Epithelial cell of prostate (primary cell): ENCODE results near the gene MAL.

Source experiments
- DNase-seq: peaks from one replicate; pipeline ENCODE4 v3.0.0-alpha.2; 2011; ENCODE audit warnings: low read depth, low spot score
- H3K27ac ChIP-seq: fragments of 450-650 bp; 2 replicates; pipeline ENCODE4 v1.5.1; 2017; ENCODE audit warnings: mild to moderate bottlenecking

Gene MAL

DNA sequence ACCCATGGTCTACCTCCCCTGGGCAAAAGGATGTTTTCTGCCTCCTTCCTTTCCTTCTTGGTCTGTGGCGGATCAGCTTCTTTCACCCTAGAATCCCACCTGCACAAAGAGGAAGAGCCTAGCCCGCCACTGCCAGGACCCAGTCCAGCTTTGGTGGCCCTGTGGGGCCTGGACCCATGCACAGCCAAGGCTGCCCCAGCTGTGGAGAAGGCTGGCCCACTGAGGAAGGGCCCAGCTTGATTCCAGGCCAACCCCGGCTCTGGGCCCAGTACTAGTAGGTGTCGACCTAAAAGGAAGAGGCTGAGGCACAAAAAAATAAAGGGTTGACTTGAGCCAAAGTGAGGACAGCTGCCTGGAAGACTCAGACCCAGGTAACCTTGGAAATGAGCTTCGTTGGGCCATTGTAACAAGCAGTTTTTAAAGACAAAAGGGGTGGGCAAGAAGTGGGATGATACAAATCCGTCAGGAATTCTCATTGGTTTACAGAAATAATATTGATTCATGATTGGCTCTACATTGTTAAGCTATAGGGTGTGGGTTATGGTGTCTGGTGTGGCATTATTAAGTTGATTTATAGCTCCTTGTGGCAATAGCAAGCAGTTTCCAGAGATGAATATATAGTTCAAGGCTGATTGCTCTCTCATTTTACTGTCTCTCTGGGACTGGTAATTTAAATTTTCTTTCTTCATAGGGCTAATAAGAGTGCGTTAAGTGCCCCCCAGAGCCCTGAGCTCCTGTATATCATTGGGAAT is 29.8 kb upstream of the MAL start:
- H3K27ac ChIP-seq: no peak overlapping the region
- no peak for DNase-seq

DNA sequence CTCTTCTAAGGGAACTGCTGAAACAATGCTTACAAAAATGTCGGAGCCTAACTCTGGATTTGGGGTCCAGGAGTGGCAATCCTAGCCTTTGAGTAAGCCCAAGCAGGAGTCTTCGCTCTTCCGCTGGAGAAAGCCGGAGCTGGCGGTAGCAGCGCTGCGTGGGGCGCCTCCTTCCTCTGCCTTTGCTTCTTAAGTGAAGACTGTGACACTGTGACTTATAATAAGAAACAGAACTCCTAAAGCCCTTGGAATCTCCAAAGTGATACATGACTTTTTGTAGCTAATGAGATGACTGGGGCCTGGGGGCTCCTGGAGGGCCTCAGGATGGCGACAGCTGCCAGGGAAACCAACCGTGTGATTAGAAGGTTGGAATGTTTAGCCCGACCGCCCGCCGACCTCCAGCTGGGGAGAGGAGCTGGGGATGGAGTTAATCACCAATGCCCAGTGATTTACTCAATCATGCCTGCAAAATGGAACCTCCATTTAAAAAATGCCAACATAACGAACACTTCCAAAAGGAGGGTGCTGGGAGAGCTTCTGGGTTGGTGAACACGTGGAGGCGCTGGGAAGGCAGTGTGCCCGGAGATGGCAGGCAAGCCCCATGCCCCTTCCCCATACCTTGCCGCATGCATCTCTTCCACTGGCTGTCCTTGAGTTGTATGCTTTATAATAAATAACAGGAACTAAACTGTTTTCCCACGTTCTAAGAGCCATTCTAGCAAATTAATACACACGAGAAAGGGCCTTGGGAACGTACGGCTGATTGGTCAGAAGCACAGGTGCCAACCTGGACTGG is 29.0 kb upstream of the MAL start:
- no peak for DNase-seq
- H3K27ac ChIP-seq: no peak overlapping the region

DNA sequence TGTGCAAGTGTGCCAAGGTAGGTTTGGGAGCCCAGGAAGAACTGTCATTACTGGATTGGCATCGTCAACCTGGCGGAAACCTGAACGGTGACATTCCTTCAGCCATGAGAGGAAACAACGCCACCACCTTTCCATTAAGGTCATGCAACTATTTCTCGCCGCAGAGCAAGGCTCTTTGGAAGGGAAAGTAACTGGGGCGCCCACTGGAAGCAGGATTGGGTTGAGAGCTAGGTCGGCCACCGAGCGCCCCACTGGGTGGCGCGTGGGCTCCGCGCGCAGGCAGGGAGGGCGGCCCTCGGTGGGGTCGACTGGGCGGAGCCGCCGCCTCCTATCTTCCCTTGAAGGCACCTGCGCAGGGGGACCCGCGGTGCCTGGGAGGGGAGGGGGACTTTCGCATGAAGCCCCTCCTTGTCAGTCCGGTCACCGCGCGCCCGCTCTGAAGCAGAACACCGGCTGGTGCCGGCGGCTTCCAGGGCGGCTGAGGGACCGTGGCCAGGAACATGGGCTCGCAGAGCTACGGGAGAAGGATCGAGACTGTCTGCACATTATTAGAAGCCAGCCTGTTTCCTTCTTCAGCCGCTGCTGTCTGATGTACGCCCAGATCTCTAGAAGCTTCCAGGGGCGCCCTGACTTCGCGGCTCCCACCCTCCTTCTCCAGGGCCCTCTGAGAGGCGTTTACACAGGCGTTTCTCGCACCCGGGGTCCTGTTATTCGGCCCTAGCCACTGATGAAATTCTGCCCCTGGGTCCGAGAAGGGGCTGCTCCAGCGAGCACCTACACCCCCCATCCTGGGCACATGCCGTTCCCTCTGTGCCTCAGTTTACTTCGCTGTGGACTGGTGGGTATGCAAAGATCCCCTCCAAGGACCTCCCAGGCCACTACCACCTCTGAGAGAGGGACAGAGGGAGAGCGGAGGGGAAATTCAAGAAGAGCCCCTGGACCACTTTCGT is 27.3 kb upstream of the MAL start:
- H3K27ac ChIP-seq: no peak overlapping the region
- DNase-seq: no peak

DNA sequence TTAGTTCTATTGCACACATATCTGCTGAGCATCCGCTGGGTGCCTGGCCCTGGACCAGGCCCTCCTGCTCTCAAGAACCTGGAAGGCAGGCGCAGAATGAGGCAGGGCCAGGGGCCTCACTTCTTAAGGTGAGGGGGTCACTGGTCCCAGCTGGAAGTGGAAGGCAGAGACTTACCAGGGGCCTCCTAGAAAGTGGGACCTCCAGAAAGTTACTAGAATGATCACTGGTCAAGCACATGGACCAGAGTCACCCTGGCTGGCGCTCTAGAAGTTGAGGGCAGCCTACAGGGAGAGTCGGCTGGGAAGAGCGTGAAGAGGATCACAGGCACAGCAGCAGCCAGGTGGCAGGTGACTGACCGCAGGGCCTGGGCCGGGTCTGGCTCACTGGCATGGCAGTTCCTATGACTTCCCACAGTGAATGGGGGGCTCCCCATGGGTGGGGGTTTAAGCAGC is 26.1 kb upstream of the MAL start:
- no peak for DNase-seq
- H3K27ac ChIP-seq: no peak overlapping the region

DNA sequence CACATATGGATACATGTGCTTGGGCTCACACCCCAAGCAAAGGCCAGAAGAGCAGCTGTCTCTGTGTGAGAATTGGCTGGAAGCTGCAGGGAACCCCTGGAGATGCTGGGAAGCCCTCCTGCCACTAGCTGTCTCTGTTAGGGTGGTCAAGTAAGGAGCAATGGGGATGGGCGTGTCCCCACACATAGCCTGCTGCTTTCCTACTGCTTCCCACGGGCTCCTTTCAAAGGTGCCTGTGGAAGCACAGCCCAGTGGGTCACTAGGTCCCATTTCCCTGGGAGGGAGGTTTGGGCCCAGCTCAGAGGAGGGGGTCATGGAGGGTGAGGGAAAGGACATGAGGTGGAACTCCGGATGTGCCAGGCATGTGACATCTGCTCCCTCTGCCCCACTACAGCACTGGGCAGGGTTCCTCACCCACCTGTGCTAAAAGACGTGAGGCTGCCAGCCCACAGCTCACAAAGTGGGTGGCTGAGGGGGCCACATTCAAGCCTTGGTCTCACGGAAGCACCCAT is 24.4 kb upstream of the MAL start:
- no peak overlapping the region for H3K27ac ChIP-seq
- DNase-seq: no peak

DNA sequence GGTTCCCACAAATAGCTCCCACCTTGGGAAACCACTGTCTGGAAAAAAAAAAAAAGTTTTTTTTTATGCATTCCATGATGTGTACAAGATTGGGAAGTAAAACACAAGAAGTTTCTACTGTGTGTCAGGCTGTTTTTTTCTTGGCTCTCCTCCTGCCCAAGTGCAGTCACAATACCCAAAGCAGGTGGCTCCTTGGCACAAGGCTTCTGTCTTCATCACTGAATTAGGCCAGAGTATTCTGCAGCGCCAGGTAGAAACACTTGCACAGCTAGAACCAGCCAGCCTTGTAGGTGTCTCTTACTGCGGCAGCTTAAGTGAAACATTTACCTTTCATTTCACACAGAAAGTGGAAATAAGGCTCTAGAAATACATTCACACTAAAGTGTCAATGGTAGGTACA is 23.8 kb upstream of the MAL start:
- no peak overlapping the region for H3K27ac ChIP-seq
- DNase-seq: no peak

DNA sequence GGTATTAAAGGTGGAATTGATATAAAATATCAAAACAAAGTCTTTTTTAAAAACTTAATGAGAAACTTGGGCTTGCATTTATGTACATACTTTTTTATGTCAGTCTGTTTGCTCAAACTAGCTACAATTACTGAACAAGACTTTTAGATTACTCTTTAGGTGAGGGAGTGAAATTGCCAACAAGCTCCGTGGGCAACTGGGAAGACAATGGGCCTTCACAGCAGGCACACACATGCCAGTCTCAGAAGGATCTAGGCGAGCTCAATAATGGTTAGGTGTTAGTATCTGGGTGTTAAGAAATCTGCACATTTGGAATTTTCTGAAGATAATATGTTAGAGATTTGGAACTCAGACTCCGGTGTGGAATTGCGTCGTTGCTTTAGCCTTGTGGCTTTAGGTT is 23.0 kb upstream of the MAL start:
- no peak for DNase-seq
- no peak overlapping the region for H3K27ac ChIP-seq

DNA sequence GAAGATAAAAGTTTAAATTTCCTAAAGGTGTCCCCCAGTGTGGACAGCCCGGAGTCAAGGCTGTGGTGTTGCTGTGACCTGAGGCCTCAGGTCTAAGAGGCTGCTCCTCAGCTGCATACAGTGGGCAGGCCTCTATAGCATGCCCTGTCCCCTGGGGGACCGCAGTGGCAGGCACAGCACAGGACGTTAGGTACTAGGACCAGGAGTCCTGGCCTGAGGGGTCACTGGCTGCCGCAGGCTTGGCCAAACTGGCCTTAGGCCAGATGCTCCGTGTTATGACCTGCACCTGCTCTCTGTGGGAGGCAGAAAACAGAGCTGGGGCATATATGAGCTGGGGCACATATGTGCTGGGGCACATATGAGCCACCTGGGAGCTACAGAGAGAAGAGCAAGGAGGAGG is 21.2 kb upstream of the MAL start:
- H3K27ac ChIP-seq: no peak overlapping the region
- DNase-seq: no peak

DNA sequence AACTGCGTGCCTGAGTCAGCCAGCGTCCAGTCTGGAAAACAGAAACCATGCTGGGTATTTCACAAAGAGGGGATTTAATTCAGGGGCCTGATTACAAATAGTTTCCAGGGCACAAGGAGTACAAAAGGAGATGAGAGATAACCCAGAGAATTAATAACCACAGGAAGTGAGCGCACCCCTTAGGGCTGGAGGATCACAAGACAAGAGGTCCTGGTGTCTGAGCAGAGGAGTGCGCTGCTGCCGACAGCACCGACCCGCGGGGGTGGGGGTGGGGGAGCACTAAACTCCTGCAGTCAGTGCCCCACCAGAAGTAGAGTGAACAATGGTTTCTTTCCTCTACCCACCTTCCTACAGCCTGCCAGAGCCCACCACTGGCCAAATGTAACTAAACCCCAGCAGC is 20.8 kb upstream of the MAL start:
- no peak overlapping the region for H3K27ac ChIP-seq

DNA sequence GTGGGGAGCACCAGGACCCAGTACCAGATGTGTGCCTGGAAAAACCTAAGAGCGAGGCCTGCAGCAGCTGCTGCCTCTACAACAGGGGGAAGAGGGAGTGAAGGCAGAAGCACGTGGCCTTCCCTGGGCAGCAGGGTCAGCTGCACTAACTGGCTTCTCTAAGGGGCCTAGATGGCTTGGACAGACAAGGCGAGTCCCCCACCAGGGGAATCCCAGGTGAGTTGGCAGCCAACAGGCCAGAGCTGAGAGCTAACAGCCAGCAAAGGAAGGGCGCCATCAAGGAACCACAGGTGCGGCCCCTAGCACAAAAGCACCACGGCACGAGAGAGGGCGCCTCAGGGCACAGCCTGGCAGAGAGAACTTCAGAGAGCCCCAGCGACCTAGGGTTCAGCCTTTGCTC is 19.8 kb upstream of the MAL start:
- no peak overlapping the region for H3K27ac ChIP-seq

More for the DNA sequence above, 20.8 kb upstream of the MAL start:
- no peak for DNase-seq

DNA sequence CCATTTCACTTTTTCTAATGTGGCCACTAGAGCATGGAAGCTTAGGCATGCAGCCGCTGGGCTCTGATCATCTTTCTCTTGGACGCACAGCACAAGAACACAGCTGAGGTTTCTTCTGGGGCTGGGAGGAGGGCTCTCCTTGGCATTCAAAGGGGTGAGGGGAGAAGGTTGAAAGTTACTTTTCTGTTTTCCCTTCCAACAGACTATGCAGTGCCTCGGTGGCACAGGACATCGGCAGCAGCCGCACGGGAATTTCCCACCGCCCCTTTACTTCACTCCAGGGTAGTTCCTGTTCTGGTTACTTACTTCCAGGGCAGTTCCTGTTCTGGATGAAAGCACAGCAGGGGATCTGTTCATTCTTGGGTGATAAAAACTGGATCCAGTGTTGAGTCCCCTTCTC is 18.9 kb upstream of the MAL start:
- no peak for DNase-seq
- H3K27ac ChIP-seq: no peak overlapping the region

More for the DNA sequence above, 19.8 kb upstream of the MAL start:
- DNase-seq: no peak

DNA sequence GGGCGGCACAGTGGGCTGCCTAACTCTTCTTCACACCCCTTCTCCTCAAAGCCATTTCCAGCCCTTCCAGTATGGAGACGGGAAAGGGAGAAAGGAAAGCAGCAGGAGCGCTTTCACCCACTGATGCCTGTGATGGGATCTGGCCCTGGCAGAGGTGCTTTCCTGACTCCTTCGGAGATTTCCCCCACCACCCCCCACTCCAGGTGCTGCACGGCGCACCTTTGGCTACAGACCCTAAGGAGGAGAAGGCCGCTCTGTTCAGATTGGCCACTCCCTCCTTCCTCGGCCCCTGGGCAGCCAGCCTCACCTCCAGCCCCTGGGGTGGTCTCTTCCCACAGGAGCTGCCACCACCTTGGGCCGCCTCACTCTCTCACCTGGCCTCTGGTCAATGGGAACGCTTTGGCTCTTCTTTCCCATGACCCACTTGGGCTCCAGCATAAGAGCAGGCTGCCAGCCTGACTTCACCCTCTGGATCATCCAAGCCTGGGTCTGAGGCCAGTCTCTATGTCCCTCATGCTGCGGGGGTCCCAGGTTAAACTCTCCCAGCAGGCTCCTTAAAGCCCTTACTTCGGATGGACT is 18.4 kb upstream of the MAL start:
- no peak overlapping the region for H3K27ac ChIP-seq
- no peak for DNase-seq

DNA sequence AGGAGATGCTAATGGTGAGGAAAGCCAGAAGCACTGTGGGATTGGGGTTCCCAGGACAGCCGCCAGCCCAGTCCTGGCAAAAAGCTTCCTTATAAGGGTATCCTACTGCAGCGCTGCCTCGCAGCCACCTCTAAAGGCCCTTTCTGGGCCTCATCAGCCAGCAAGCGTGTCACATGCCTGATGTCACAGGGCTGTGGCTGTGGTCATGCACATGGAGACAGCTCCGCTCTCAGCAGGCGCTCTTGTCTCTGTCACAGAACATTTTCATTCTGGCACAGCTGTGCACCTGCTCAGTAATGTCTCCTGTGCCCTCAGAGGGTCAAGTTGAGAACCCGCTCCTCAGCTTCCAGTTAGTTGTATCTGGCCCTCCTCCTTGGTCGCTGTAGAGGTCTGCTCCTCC is 17.7 kb upstream of the MAL start:
- DNase-seq: no peak
- no peak overlapping the region for H3K27ac ChIP-seq

DNA sequence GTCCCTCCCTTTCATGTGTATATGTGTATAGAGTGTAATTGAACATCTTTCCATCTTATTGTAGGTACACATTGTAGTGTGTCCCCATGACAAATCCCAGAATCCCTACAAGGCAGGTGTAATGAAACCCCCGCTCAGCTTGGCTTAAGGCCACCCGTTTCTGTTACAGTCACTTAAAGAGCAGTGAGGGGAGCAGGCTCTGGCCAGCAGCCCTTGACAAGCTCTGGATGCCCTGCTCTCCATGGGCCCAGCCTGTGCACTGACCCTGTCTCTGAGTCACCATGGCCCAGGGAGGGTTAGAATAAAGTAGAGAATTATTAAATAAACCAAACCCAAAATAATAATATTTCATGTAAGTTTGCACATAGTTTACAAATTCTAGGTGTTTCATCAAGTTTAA is 17.2 kb upstream of the MAL start:
- DNase-seq: no peak

DNA sequence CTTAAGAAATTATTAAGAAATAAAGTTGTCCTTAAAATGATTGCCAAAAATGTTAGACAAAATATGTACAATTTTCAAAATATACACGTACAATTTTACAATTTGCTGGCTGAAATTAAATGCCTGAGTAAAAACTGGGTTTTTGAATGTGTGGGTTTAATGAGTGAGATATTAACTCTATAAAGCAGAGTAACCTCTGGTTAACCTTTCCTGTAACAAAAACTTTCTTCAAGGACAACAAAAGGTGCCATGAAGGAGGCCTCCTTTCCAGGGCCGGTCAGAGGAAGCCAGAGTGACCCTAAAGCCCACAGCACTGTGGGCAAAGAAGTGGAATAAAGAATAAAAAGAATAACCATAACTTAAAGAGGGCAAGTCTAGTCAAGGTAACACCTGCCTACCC is 16.5 kb upstream of the MAL start:
- no peak overlapping the region for H3K27ac ChIP-seq
- no peak for DNase-seq

More for the DNA sequence above, 17.2 kb upstream of the MAL start:
- H3K27ac ChIP-seq: no peak overlapping the region

DNA sequence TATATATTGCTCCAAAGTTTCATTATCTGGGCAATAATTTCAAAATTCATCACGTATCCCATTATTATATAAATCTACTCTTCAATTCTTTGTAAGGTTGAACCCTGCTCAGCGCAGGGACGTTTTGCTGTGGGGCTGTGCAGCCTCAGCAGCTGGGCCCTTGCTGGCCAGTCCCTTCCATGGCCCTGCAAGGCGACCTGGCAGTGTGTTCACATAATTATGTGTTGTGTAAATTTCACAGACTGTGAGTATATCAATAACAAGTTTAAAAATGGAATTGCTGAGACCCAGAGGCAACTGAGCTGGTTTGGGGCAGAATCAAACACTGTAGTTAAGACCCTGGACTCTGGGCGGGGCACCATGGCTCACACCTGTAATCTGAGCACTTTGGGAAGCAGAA is 16.1 kb upstream of the MAL start:
- DNase-seq: no peak
- no peak overlapping the region for H3K27ac ChIP-seq

DNA sequence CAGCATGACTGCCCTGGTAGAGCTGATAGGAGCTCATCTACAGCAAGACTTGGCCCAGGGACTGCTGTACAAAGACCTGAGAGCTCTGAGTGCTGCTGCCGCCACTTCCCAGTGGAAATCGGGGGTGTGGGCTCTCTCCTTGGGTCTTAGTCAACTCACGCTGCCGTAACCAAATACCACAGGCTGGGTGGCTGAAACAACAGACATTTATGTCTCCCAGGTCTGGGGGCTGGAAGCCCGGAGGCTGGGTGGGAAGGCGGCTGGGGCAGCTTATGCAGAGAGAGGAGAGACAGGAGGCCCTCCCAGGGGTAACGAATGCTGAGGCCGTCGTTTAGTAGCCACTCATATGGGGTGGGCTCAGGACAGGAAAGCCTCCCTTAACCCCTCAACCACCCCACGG is 15.4 kb upstream of the MAL start:
- no peak for DNase-seq
- H3K27ac ChIP-seq: no peak overlapping the region

DNA sequence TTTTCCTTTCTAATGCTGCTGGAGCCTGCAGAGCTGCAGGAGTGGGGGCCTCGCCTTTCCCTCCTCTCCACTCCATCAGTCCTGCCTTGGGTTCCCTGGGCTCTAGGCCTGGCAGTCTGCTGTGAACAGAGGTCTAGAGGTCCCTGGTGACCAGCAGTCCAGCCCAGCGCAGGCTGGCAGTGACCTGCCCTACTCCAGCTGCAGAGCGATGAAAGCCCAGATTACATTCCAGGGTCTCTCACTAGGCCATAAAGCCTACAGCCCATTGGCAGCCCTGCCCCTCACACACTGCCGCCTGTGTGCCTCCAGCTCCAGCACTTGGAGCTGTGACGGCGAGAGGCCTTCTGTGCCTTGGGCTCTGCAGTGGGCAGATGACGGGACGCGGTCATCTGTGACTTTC is 14.8 kb upstream of the MAL start:
- no peak for DNase-seq
- H3K27ac ChIP-seq: no peak overlapping the region

DNA sequence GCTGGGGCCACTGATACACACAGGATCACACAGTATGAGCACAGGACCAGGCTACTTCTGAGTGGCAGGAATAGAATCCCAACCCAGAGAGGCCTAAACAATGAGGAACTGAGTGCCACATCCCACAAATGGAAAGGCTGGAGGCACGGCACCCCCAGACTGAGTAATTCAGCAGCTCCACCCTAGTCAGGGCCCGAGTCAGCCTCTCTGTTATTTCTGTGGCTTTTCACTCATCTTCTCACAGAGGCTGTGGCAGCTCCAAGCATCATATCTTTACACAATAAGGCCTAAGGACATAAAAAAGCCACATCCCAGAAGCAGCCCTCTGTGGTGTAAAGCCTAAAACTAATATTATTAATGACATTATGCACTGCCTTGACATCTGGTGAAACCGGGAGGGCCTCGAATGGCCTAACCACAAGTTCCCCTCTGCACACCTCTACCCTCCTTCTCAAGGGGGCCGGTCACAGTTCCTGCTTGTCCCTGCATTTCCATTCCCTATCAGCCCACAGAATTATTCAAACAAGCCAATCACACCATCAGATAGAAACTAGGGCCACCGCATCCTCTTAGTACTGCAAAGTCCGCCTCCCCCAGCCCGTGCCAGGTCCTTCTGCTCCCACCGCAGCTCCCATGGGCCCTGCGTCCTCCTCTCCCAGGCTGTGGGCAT is 12.5 kb upstream of the MAL start:
- no peak for DNase-seq
- H3K27ac ChIP-seq: no peak overlapping the region

DNA sequence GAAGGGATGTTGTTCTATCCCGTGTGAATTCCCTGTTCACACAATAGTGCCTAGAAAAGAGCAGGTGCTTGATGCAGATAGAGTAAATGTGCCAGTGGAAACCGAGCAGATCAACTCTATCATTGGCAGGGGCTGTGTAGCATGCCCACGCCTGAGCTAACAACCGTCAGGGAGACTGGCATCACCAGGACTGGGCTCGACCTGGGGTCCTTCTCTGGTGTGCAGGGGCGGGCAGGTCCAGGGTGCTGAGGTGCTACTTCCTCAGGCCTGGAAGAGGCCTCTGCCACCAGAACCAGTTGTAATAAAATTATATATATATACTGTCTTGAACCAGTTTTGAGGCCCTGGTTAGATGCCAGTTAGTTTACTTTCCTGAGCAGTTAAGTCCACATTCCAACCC is 11.8 kb upstream of the MAL start:
- DNase-seq: no peak
- H3K27ac ChIP-seq: no peak overlapping the region
